K562 treated with DMSO at 1 percent for 48 hours (cell line): ENCODE measurements around the gene RNF212B. TPM values are rescaled to one million over a fixed set of nuclear protein-coding genes. Genes with fewer than 3 reads are reported as not detected.

Experiments
- total RNA-seq: library from RNA; unstranded; fragments of 300-600 nt; gene quantifications from 2 replicates; pipeline ENCODE4 v1.2.3, GENCODE V29; 2022; ENCODE audit warnings: low replicate concordance; ENCODE audit errors: extremely low read depth

Gene RNF212B, protein sequence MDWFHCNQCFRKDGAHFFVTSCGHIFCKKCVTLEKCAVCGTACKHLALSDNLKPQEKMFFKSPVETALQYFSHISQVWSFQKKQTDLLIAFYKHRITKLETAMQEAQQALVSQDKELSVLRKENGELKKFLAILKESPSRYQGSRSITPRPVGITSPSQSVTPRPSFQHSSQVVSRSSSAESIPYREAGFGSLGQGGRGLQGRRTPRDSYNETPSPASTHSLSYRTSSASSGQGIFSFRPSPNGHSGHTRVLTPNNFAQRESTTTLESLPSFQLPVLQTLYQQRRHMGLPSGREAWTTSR
- not detected in 2 replicates for total RNA-seq

GRCh38 chr14:23237772-23238594 is at the start of gene RNF212B:
TSS of gene RNF212B (plus strand) at chr14:23237936. CDS start at chr14:23240346, 2,410 bp downstream.

DNA sequence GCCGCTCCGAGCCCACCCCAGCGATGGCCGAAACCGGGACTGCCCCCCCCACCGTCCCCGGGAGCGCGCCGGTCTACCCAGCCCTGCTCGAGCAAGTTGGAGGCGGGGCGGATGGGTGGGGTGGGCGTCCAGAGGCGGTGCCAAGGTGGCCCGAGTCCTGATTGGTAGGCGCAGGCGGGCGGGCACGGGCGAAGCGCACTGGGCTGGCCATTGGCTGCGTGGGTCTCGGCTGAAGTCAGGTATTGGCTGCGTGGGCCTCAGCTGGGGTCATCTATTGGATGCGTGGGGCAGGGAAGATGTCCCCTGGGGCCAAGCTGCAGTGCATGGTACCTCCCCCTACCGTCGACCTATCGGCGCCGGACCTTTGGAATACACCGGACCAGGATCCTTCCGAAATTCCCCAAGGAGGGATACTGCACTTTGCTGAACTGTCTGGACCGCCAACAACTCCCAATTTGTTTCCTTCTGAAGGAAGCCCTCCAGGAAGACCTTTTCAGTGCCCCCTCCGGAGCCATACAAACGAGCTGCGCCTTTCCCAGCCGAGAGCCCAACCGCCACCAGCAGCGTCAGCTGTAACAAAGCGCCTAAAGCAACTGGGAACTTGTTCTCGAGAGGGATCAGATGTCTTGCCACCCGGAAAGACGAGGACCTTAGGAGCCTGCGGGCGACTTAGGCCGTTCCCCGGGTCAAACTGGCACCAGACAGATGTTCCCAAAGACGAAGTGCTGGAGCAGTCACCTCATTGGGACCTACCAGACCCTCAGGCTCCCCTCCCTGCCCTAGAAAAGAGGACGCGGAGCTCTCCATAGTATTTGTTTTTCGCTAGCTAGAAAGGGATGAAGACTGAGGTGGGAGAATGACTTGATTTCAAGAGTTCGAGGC is 48.5 kb downstream of the RNF212B start, which contains the start of gene HOMEZ:
TSS of gene HOMEZ (minus strand) at position 113 of the 882 bp plus-strand sequence. CDS start 180 bp downstream, outside the sequence.

DNA sequence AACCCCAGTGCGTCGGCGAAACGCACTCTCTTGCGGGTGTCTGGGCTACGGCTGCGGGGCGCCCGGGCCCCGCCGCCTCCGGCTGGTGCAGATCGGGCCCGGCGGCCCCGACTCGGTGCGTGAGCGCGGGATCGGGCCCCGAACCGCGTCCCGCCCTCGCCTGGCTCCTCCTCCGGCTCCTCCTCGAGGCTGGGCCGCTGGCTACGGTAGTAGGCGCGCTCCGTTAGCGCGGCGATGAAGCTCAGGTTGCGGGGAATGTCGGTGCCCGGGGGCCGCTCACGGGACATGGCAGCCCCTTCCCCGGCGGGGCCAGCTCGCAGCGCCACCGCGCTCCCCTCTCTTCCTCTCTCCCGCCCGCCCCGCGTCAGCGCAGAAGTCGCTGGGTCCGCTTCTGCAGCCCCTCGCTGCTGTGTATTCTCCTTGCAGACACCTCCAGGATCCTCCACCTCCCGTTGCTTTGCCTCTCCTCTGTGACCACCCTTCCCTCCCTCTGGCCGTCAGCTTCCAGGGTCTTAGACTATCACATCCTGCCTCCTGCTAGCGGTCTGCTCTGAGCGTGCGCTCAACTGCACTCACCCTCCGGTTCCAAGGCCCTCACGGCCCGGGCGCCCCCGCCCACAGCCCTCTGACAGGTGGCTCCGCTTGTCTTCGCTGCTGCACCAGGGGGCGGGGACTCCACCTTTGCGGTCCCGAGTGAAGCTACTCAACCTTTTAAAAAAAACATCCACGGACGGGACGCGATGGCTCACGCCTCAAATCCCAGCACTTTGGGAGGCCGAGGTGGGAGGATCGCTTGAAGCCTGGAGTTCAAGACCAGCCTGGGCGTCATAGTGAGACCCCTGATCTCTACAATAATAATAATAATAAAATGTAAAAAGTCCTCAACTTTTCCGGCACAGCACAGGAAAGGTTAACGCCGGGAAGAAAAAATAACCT is 64.8 kb downstream of the RNF212B start, which contains the start of gene PPP1R3E:
TSS of gene PPP1R3E (minus strand) at position 570 of the 936 bp plus-strand sequence. CDS start at position 287, 283 bp downstream.

DNA sequence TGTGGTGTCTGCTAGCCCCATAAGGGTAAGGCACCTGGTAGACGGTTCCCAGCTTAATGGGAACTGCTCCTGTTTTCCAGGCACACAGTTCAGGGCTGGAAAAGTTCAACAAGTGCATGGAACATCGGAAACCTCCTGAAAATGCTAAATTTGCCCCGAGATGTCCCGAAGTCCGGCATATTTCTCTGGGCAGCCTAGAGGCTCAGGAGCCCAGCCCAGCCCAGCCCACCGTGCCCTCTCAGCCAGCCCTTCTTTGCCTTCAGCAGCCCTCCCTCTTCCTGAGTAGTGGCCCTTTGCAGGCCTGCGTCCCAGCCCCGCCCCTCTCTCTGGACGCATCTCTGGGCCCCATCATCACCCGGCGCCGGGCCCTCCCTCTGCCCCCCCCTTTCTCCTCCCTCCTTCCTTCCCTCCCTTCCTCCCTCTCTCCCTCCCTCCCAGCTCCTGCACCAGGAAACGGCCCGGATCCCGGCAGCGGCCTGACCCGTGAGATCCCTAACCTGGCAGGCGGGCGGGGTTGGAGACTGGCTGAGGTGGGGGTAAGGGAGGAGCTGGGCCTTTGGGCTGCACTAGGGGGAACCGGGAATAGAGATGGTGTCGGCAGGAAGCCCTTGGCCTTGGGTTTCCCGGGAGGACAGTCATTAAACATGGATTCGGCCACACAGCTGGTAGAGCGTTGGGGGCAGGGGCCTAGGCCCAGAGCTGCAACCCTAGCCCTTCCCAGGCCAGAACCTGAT is 68.8 kb downstream of the RNF212B start, which contains the start of gene BCL2L2:
TSS of gene BCL2L2 (plus strand) at position 422 of the 734 bp plus-strand sequence. CDS start 935 bp downstream, outside the sequence.

GRCh38 chr14:23320584-23321571 is 83.1 kb downstream of the RNF212B start, which contains the start of gene PABPN1:
TSS of gene PABPN1 (plus strand) at chr14:23321457. CDS start at chr14:23321470, 13 bp downstream.

Other genes starting within 250 kb of the RNF212B start
- gene C14orf93, start 227.8 kb upstream of the RNF212B start, total RNA-seq = not detected in 2 replicates
- not detected in 2 replicates for gene PSMB5, start 203.0 kb upstream of the RNF212B start, total RNA-seq
- not detected in 2 replicates for gene PSMB11, start 195.7 kb upstream of the RNF212B start, total RNA-seq
- not detected in 2 replicates for gene CDH24, start 180.4 kb upstream of the RNF212B start, total RNA-seq
- gene ACIN1, start 142.8 kb upstream of the RNF212B start, total RNA-seq = not detected in 2 replicates
- gene C14orf119, start 142.4 kb upstream of the RNF212B start, total RNA-seq = not detected in 2 replicates
- not detected in 2 replicates for gene CIROP, start 132.9 kb upstream of the RNF212B start, total RNA-seq
- not detected in 2 replicates for gene CEBPE, start 118.7 kb upstream of the RNF212B start, total RNA-seq
- gene SLC7A8, start 54.3 kb upstream of the RNF212B start, total RNA-seq = not detected in 2 replicates
- not detected in 2 replicates for gene HOMEZ, start 48.2 kb downstream of the RNF212B start, total RNA-seq
- gene PPP1R3E, start 64.9 kb downstream of the RNF212B start, total RNA-seq = not detected in 2 replicates
- gene BCL2L2, start 68.9 kb downstream of the RNF212B start, total RNA-seq = not detected in 2 replicates
- gene PABPN1, start 83.5 kb downstream of the RNF212B start, total RNA-seq = not detected in 2 replicates
- not detected in 2 replicates for gene SLC22A17, start 115.0 kb downstream of the RNF212B start, total RNA-seq
- not detected in 2 replicates for gene EFS, start 127.2 kb downstream of the RNF212B start, total RNA-seq
- not detected in 2 replicates for gene IL25, start 134.9 kb downstream of the RNF212B start, total RNA-seq
- not detected in 2 replicates for gene CMTM5, start 139.1 kb downstream of the RNF212B start, total RNA-seq
- not detected in 2 replicates for gene MYH6, start 170.3 kb downstream of the RNF212B start, total RNA-seq
- gene MYH7, start 197.7 kb downstream of the RNF212B start, total RNA-seq = not detected in 2 replicates
- not detected in 2 replicates for gene NGDN, start 231.8 kb downstream of the RNF212B start, total RNA-seq